NOMO-1 treated with dmso at 0.1 percent for 144 hours (cell line): Measurements from ENCODE around the gene COL4A1.

Experiments used
- DNase-seq: peaks from one replicate; lab custom pipeline; 2025; ENCODE audit not compliant: unreplicated experiment; lab: John Stamatoyannopoulos, UW

COL4A1 gene

GRCh38 chr13:110341445-110342244, 34.7 kb upstream of the COL4A1 start:
- DNase-seq, result peak; percentile 28

- no peak for DNase-seq
These were observed 34.0 kb upstream of the COL4A1 start for GRCh38 chr13:110340812-110341444.

GRCh38 chr13:110339975-110340550, 33.1 kb upstream of the COL4A1 start:
- no peak for DNase-seq

DNA sequence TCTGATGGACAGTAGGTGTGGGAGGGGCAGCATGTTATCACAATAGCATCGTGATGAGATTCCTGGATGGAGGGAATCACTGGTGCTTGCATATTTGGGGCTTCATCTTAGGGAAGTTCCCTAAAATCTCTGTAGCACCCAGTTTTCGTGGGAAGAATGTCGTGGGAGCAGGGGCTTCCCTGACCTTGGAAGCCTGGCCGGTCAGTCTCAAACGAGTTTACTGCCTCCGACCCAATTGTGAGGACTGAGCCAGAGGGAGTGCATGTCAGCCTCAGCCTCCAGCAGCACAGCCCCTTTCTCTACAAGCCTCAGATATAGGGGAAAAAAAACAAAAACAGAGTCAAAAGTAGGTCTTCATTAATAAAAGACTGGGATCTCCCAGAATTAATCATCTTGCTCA, 32.3 kb upstream of the COL4A1 start:
- DNase-seq, result no peak

- DNase-seq, result no peak
These were observed 31.6 kb upstream of the COL4A1 start for GRCh38 chr13:110338441-110339101.

- DNase-seq, result no peak
These were observed 30.3 kb upstream of the COL4A1 start for GRCh38 chr13:110337247-110337646.

DNA sequence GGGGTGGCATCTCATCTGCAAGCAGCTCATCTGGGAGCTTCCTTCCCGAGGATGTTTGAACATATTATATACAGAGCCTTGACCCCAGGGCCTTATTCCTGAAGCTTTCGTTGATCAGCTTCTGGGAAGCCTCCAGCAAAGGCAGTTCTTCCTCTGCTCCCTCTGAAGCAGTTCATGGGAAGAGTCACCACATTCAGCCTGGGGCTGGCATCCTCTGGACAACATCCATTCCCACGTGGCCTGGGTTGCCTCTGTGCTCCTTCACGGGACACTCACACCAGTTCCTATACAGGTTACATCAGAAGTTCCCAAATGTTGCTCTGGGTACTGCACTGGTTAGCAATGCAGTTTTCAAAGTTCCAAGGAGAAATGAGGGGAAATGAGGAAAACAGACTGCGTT, 29.7 kb upstream of the COL4A1 start:
- no peak for DNase-seq

DNA sequence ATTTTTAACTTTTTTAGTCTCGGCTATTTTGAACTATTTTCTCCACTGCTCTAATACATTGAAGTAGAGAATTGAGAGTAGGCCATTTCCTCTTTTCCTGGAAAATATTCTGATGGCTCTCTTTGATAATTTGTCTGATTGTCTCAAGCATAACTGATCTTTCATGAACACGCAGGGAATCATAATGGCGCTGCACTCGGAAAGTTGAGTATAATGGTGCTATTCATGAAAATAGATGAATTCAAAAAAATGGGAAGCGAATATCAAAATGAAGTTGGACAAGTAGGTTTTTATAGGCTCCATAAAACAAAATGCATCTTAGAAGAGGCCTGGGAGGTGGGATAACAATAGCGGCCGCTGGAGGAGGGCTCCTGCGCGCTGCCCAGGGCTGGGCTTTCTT, 29.2 kb upstream of the COL4A1 start:
- no peak for DNase-seq

DNA sequence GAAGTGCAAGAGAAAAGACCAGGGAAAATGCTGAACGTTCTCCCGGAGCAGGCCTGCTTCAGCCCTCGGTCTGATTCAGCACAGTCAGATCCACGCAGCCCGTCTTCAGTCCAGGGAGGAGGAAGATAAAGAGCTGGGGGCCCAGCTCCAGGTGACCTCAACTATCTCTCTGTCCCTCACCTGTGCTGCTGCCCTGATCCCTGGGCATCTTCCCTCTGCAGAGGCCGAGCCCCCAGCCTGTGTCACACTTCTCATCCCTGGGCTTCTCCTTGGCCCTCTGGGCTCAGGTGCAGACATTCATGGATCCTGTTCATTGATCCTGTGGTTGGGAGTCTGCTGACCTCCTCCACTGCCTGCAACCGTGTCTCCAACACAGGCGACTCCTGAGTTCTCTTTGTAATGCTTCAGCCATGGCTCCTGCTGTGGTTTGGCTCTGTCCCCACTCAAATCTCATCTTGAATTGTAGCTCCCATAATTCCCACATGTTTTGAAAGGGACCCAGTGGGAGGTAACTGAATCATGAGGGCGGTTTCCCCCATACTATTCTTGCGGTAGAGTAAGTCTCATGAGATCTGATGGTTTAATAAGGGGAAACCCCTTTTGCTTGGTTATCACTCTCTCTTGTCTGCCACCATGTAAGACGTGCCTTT, 28.0 kb upstream of the COL4A1 start:
- no peak for DNase-seq

- no peak for DNase-seq
These were observed 27.3 kb upstream of the COL4A1 start for GRCh38 chr13:110334256-110334655.

- DNase-seq, result no peak
These were observed 26.9 kb upstream of the COL4A1 start for GRCh38 chr13:110333837-110334236.

GRCh38 chr13:110332750-110333149, 25.8 kb upstream of the COL4A1 start:
- no peak for DNase-seq

- no peak for DNase-seq
These were observed 24.4 kb upstream of the COL4A1 start for GRCh38 chr13:110331362-110331761.

GRCh38 chr13:110330491-110331011, 23.6 kb upstream of the COL4A1 start:
- no peak for DNase-seq

DNA sequence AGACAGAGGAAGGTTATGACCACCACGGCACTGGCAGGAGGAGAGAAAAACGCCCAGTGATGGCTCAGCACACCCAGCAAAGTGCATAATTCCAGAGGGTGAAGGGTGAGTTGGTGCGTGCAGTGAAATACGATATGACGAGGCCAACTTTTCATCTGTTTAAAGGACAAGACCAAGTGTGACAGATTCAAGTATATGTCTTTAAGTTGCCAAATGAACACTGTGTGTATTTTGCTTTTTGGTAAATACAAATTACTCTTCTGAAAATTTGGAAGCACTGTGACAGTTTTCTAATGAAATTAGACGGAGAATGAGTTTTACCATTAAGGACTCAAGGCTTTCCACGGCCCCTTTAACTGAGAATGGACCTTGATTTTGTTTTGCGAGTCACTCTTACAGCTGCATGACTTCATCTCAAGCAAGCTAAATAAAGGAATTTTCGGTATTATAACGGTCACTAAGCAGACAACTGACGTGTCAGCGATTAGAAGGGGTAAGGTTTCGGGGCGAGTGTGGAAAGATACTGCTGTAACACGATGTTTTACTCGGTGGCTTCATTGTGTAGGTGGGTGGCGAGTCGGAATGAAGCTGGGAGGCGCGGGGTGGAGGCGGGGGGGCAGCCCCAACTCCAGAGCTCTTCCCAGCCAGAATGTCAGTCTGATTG, 23.0 kb upstream of the COL4A1 start:
- no peak for DNase-seq

- no peak for DNase-seq
These were observed 22.3 kb upstream of the COL4A1 start for GRCh38 chr13:110329258-110329657.

DNA sequence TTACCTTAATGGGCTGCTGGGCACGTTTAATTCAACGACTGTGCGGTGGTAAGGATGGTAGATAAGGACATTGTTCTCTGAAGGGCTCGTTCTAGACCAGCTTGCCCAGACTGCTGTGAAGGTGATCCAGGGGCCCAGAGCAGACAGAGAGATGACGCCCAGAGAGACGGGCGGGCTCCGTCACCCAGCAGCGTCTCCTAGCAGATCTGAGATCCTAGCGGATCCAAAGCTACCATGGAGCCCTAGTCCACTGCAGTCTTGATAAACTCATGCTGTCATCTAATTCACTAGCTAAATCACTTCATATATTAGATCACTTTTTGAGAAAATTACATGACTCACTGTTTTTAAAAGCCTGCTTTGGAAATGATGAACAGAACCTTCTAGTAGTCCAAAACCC, 21.6 kb upstream of the COL4A1 start:
- no peak for DNase-seq

- no peak for DNase-seq
These were observed 20.2 kb upstream of the COL4A1 start for GRCh38 chr13:110327051-110327721.

GRCh38 chr13:110326263-110326904, 19.4 kb upstream of the COL4A1 start:
- DNase-seq, result no peak
